HG03095 (cell line): ENCODE data around the gene CMSS1.

Experiments
- ATAC-seq: cut with Tn5 transposase; IDR thresholded peaks from one replicate; pipeline ENCODE4 v1.9.1; 2021; ENCODE audit warnings: moderate library complexity; ENCODE audit not compliant: unreplicated experiment

The CMSS1 gene

GRCh38 chr3:100099621-100100020 is 282.0 kb downstream of the CMSS1 start:
- no peak for ATAC-seq

GRCh38 chr3:100100425-100100824 is 282.8 kb downstream of the CMSS1 start:
- no peak for ATAC-seq

GRCh38 chr3:100102757-100103156 is 285.1 kb downstream of the CMSS1 start:
- ATAC-seq = no peak

- peak; percentile 88 for ATAC-seq
Measured at GRCh38 chr3:100103558-100104441, 286.1 kb downstream of the CMSS1 start.

- peak; percentile 47 for ATAC-seq
Measured at GRCh38 chr3:100104442-100104798, 286.8 kb downstream of the CMSS1 start.

- no peak for ATAC-seq
Measured at GRCh38 chr3:100104817-100105413, 287.3 kb downstream of the CMSS1 start.

- ATAC-seq = peak; percentile 44
Measured at GRCh38 chr3:100105501-100105900, 287.8 kb downstream of the CMSS1 start.

GRCh38 chr3:100106094-100106493 is 288.4 kb downstream of the CMSS1 start:
- no peak for ATAC-seq

GRCh38 chr3:100106531-100107141 is 289.0 kb downstream of the CMSS1 start:
- no peak for ATAC-seq

GRCh38 chr3:100107221-100107814 is 289.7 kb downstream of the CMSS1 start:
- ATAC-seq = no peak

- no peak for ATAC-seq
Measured at GRCh38 chr3:100108464-100109079, 290.9 kb downstream of the CMSS1 start.

- ATAC-seq = no peak
Measured at GRCh38 chr3:100110162-100110561, 292.5 kb downstream of the CMSS1 start.

GRCh38 chr3:100111728-100112127 is 294.1 kb downstream of the CMSS1 start:
- ATAC-seq = no peak

- no peak for ATAC-seq
Measured at GRCh38 chr3:100113723-100114412, 296.2 kb downstream of the CMSS1 start.

GRCh38 chr3:100114413-100115030 is 296.9 kb downstream of the CMSS1 start, which contains the start of gene FILIP1L:
Gene FILIP1L, minus strand, starts transcription at chr3:100114501.
- no peak for ATAC-seq

GRCh38 chr3:100117093-100117492 is 299.4 kb downstream of the CMSS1 start:
- no peak for ATAC-seq

GRCh38 chr3:100120012-100120411 is 302.4 kb downstream of the CMSS1 start:
- no peak for ATAC-seq

GRCh38 chr3:100120693-100121092 is 303.0 kb downstream of the CMSS1 start:
- no peak for ATAC-seq

- ATAC-seq = no peak
Measured at GRCh38 chr3:100122321-100122720, 304.7 kb downstream of the CMSS1 start.

- no peak for ATAC-seq
Measured at GRCh38 chr3:100123112-100123511, 305.4 kb downstream of the CMSS1 start.
